ENCODE measurements around the gene PCP2.

Gene PCP2

GRCh38 chr19:7670790-7671189 lies 37.3 kb upstream of the PCP2 start:
- H3K4me3 ChIP-seq (ENCODE audit: low read length): no peak overlapping the region
- DNase-seq (ENCODE audit: low read depth): no peak

GRCh38 chr19:7670150-7670783 lies 36.7 kb upstream of the PCP2 start:
- DNase-seq (ENCODE audit: low read depth): no peak
- no peak overlapping the region for H3K4me3 ChIP-seq (ENCODE audit: low read length)
- no peak for TF ChIP-seq CTCF (IDR thresholded peaks at IDR 0.05; ENCODE audit: insufficient read depth, low read depth, low read length, missing control alignments)

More at GRCh38 chr19:7670790-7671189, 37.3 kb upstream of the PCP2 start:
- TF ChIP-seq CTCF (IDR thresholded peaks at IDR 0.05; ENCODE audit: insufficient read depth, low read depth, low read length, missing control alignments): no peak

GRCh38 chr19:7669641-7670040 lies 36.1 kb upstream of the PCP2 start:
- no peak for DNase-seq (ENCODE audit: low read depth)
- TF ChIP-seq CTCF (IDR thresholded peaks at IDR 0.05; ENCODE audit: insufficient read depth, low read depth, low read length, missing control alignments): no peak
- no peak overlapping the region for H3K4me3 ChIP-seq (ENCODE audit: low read length)

- no peak for DNase-seq (ENCODE audit: low read depth)
- H3K4me3 ChIP-seq (ENCODE audit: low read length): no peak within 1 kb of the TSS
- TF ChIP-seq CTCF (IDR thresholded peaks at IDR 0.05; ENCODE audit: insufficient read depth, low read depth, low read length, missing control alignments): no peak
Measured at GRCh38 chr19:7668842-7669241, 35.3 kb upstream of the PCP2 start, which contains the start of gene RETN. Gene RETN (plus strand): TSS chr19:7669049. CDS start chr19:7669327, 278 bp downstream.

- no peak overlapping the region for H3K4me3 ChIP-seq (ENCODE audit: low read length)
- DNase-seq (ENCODE audit: low read depth): no peak
- TF ChIP-seq CTCF (IDR thresholded peaks at IDR 0.05; ENCODE audit: insufficient read depth, low read depth, low read length, missing control alignments): no peak
Measured at GRCh38 chr19:7665076-7665475, 31.6 kb upstream of the PCP2 start.

- no peak for DNase-seq (ENCODE audit: low read depth)
- no peak overlapping the region for H3K4me3 ChIP-seq (ENCODE audit: low read length)
- no peak for TF ChIP-seq CTCF (IDR thresholded peaks at IDR 0.05; ENCODE audit: insufficient read depth, low read depth, low read length, missing control alignments)
Measured at GRCh38 chr19:7663706-7664105, 30.2 kb upstream of the PCP2 start.

GRCh38 chr19:7662657-7663056 lies 29.1 kb upstream of the PCP2 start:
- no peak overlapping the region for H3K4me3 ChIP-seq (ENCODE audit: low read length)
- no peak for TF ChIP-seq CTCF (IDR thresholded peaks at IDR 0.05; ENCODE audit: insufficient read depth, low read depth, low read length, missing control alignments)
- no peak for DNase-seq (ENCODE audit: low read depth)

Data from epithelial cell of esophagus (primary cell).